ENCODE measurements around the gene IRAK4. TPM values are rescaled to one million over a fixed set of nuclear protein-coding genes. Genes with fewer than 3 reads are reported as not detected.

IRAK4 gene
- total RNA-seq, 1 experiment from 2014 or later = 4.5 TPM

- Histone ChIP-seq H3K36me3 (replicated peaks; ENCODE audit: control insufficient read depth, insufficient read depth, low read length) (peaks cover 5% of the 10 kb centered on the region; the same call in 1 of the 2 replicates), H3K27me3 (ENCODE audit: control insufficient read depth, insufficient read depth, low read length) (no peaks in the 10 kb centered on the region; the same call in 1 of the 2 replicates), H3K4me3 (ENCODE audit: insufficient read depth, low read depth, low read length) (peak overlapping the region; percentile 96)
- peak; percentile 16 for DNase-seq
Observed at GRCh38 chr12:43805149-43805859, 46.6 kb downstream of the IRAK4 start.

DNA sequence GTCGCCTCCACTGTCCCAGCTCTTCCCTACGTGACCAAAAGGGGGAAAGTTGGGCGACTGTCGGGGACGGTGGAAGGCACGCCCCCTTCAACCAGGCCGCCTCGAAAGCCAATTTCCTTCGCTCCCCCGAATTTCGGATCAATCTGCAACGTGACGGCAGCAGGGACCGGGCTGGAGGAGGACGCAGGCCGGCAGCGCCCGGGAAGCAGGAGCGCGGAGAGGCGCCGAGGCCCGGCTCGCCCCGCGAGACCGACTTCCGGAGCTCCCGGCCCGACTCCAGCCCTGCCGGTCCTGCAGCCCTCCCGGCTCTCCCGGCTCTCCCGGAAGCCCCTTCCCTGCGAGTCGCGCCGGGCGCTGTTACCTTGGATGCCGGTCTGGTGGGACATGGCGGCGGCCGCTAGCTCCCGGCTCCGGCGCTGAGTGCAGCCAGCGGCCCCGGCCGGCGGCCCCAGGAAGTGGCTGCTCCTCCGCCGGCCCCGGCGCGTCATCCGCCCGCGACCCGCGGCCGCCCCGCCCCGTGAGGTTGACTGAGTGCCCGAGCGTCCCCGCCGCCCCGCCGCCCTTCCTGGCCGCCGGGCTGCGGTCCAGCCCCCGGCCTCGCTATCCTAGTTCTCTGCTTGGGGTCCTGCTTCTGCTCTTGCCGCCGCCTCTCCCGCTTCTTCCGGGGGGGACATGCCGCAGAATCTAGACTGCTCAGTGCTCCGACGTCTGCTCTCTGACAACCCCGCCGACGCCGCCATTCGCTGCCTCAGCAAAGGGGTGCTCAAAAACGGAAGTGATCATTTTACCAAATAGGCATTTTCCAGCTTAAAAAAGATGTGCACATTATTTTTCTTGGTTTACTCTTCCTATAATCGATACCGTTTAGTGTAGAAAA is 47.3 kb downstream of the IRAK4 start, which contains the start of gene TWF1:
Gene TWF1 (minus strand): TSS at position 458 of the 877 bp plus-strand sequence. CDS start 72 bp downstream, at position 386.
- DNase-seq = peak; percentile 93
- no peaks in the 10 kb centered on the region; the same call in 1 of the 2 replicates for H3K27me3 ChIP-seq (ENCODE audit: control insufficient read depth, insufficient read depth, low read length)
- peak within 1 kb of the TSS; percentile 96 for H3K4me3 ChIP-seq (ENCODE audit: insufficient read depth, low read depth, low read length)
- peaks cover 4% of the 10 kb centered on the region; the same call in 1 of the 2 replicates for H3K36me3 ChIP-seq (replicated peaks; ENCODE audit: control insufficient read depth, insufficient read depth, low read length)

GRCh38 chr12:43806737-43807072 is 48.0 kb downstream of the IRAK4 start:
- Histone ChIP-seq H3K36me3 (replicated peaks; ENCODE audit: control insufficient read depth, insufficient read depth, low read length) (peaks cover 2% of the 10 kb centered on the region; the same call in 1 of the 2 replicates), H3K4me3 (ENCODE audit: insufficient read depth, low read depth, low read length) (peak overlapping the region; percentile 96), H3K27me3 (ENCODE audit: control insufficient read depth, insufficient read depth, low read length) (no peaks in the 10 kb centered on the region; the same call in 1 of the 2 replicates)
- DNase-seq = no peak

- no peak for DNase-seq
- no peaks in the 10 kb centered on the region; the same call in 1 of the 2 replicates for H3K27me3 ChIP-seq (ENCODE audit: control insufficient read depth, insufficient read depth, low read length)
- H3K36me3 ChIP-seq (replicated peaks; ENCODE audit: control insufficient read depth, insufficient read depth, low read length) = peaks cover 2% of the 10 kb centered on the region; the same call in 1 of the 2 replicates
- no peak overlapping the region for H3K4me3 ChIP-seq (ENCODE audit: insufficient read depth, low read depth, low read length)
Observed at GRCh38 chr12:43807386-43807785, 48.6 kb downstream of the IRAK4 start.

DNA sequence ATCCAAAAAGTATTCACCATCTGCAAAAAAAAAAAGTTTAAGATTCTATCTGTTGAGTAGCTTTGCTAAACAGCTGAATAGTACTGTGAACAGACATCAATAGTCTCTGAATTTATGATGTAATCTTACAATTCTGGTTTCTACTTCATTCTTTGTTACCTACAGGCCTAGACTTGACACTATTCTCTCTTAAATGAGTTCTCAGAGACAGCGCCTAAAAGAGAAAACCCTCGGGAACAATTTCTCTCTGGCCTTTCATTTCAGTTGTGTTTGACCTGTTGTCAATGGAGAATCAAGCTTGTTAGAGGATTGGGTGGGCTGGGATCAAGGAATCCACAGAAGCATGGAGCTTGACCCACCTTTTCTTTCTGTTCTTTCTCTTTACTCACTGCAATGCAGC is 53.3 kb downstream of the IRAK4 start:
- H3K36me3 ChIP-seq (replicated peaks; ENCODE audit: control insufficient read depth, insufficient read depth, low read length) = no peaks in the 10 kb centered on the region
- H3K4me3 ChIP-seq (ENCODE audit: insufficient read depth, low read depth, low read length) = no peak overlapping the region
- no peaks in the 10 kb centered on the region; the same call in 1 of the 2 replicates for H3K27me3 ChIP-seq (ENCODE audit: control insufficient read depth, insufficient read depth, low read length)
- no peak for DNase-seq

DNA sequence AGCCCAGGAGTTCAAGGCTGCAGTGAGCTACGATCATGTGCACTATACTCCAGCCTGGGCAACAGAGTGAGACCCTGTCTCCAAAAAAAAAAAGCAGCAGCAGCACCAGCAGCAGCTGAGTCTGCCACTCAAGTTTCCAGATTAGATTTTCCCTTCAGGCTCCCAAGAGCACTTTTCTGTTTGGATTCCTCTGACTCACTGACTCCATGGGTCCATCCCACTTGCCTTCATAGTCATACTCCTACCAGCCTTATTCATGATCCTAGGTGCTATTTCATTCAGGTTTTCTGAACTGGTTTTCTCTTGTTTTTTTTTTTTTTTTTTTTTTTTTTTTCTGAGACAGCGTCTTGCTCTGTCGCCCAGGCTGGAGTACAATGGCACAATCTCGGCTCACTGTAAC is 54.2 kb downstream of the IRAK4 start:
- DNase-seq = no peak
- H3K36me3 ChIP-seq (replicated peaks; ENCODE audit: control insufficient read depth, insufficient read depth, low read length) = no peaks in the 10 kb centered on the region
- no peaks in the 10 kb centered on the region; the same call in 1 of the 2 replicates for H3K27me3 ChIP-seq (ENCODE audit: control insufficient read depth, insufficient read depth, low read length)
- no peak overlapping the region for H3K4me3 ChIP-seq (ENCODE audit: insufficient read depth, low read depth, low read length)

- Histone ChIP-seq H3K27me3 (ENCODE audit: control insufficient read depth, insufficient read depth, low read length) (no peaks in the 10 kb centered on the region; the same call in 1 of the 2 replicates), H3K36me3 (replicated peaks; ENCODE audit: control insufficient read depth, insufficient read depth, low read length) (no peaks in the 10 kb centered on the region), H3K4me3 (ENCODE audit: insufficient read depth, low read depth, low read length) (no peak overlapping the region)
- DNase-seq = no peak
Observed at GRCh38 chr12:43815416-43815815, 56.7 kb downstream of the IRAK4 start.

- Histone ChIP-seq H3K36me3 (replicated peaks; ENCODE audit: control insufficient read depth, insufficient read depth, low read length) (no peaks in the 10 kb centered on the region), H3K27me3 (ENCODE audit: control insufficient read depth, insufficient read depth, low read length) (no peaks in the 10 kb centered on the region; the same call in 1 of the 2 replicates)
- DNase-seq = no peak
Observed at GRCh38 chr12:43816168-43816567, 57.4 kb downstream of the IRAK4 start.

DNA sequence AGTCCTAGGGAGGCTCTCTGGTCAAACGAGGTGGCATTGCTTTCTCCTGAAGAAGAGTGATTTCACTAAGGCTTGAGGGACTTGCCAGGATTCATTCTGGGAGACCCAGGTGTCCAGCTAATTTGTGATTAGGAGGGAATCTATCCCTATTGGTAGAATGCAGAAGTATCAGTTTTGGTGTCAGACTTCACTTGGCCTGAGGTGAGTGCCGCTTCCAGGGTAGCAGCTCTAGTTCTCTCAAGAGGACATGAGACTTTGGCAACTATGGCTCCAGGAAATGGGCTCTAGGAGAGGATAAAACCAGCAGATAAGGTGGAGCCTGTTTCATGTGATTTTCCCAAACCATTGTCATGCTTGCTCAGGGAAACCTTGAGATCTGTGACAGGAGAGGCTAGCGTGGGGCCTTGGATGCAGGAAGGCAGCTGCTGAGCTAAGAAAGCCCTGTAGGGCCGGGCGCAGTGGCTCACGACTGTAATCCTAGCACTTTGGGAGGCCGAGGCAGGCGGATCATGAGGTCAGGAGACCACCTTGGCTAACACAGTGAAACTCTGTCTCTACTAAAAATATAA is 65.5 kb downstream of the IRAK4 start:
- no peak overlapping the region for H3K4me3 ChIP-seq (ENCODE audit: insufficient read depth, low read depth, low read length)
- no peaks in the 10 kb centered on the region for H3K27me3 ChIP-seq (ENCODE audit: control insufficient read depth, insufficient read depth, low read length)
- H3K36me3 ChIP-seq (replicated peaks; ENCODE audit: control insufficient read depth, insufficient read depth, low read length) = no peaks in the 10 kb centered on the region
- peak; percentile 9 for DNase-seq

More at GRCh38 chr12:43816168-43816567, 57.4 kb downstream of the IRAK4 start:
- no peak overlapping the region for H3K4me3 ChIP-seq (ENCODE audit: insufficient read depth, low read depth, low read length)

GRCh38 chr12:43826681-43827080 is 67.9 kb downstream of the IRAK4 start:
- no peak for DNase-seq
- Histone ChIP-seq H3K4me3 (ENCODE audit: insufficient read depth, low read depth, low read length) (no peak overlapping the region), H3K36me3 (replicated peaks; ENCODE audit: control insufficient read depth, insufficient read depth, low read length) (no peaks in the 10 kb centered on the region), H3K27me3 (ENCODE audit: control insufficient read depth, insufficient read depth, low read length) (no peaks in the 10 kb centered on the region; the same call in 1 of the 2 replicates)

DNA sequence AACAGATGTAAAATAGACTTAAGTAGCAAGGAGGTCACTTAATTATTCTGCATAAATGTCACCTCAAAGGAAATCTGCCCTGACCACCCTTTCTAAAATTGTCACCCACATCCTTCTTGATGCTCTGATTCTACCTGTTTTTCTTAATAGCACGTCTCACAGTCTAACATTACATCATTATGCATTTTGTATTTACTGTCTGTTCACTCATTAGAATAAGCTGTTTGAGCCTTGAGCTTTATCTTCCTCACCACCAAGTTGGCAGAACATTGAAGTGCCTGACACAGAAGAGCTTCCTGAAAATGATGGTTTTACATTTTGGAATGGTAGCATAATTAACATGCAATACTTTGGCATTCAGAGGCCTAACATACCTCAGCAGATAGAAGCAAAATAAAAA is 68.3 kb downstream of the IRAK4 start:
- no peaks in the 10 kb centered on the region for H3K36me3 ChIP-seq (replicated peaks; ENCODE audit: control insufficient read depth, insufficient read depth, low read length)
- no peak overlapping the region for H3K4me3 ChIP-seq (ENCODE audit: insufficient read depth, low read depth, low read length)
- peaks cover 1% of the 10 kb centered on the region; the same call in 1 of the 2 replicates for H3K27me3 ChIP-seq (ENCODE audit: control insufficient read depth, insufficient read depth, low read length)
- no peak for DNase-seq

GRCh38 chr12:43832463-43833168 is 73.9 kb downstream of the IRAK4 start:
- H3K27me3 ChIP-seq (ENCODE audit: control insufficient read depth, insufficient read depth, low read length) = peaks cover 31% of the 10 kb centered on the region
- DNase-seq = no peak
- H3K36me3 ChIP-seq (replicated peaks; ENCODE audit: control insufficient read depth, insufficient read depth, low read length) = no peaks in the 10 kb centered on the region
- no peak overlapping the region for H3K4me3 ChIP-seq (ENCODE audit: insufficient read depth, low read depth, low read length)

DNA sequence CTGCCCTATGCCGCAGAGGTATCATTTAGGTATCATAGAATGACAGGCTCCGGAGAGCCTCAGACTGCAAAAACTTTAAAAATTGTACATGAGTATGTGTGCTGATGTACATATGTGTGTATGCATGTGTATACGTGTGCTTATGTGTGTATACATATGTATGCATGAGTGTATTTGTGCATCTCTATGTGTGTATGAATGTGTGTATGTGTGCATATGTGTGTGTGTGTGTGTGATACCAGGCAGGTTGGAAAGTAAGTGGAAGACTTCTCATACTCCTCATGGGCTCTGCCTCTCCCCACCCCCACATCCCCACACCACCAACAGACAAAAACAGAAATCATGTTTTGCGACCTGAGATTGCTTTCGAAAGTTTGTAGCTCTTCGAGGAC is 76.5 kb downstream of the IRAK4 start:
- H3K4me3 ChIP-seq (ENCODE audit: insufficient read depth, low read depth, low read length) = peak overlapping the region; percentile 70; the same call in 1 of the 2 replicates
- H3K36me3 ChIP-seq (replicated peaks; ENCODE audit: control insufficient read depth, insufficient read depth, low read length) = no peaks in the 10 kb centered on the region
- H3K27me3 ChIP-seq (ENCODE audit: control insufficient read depth, insufficient read depth, low read length) = peaks cover 31% of the 10 kb centered on the region
- no peak for DNase-seq
